A549 treated with Mapracorat at 1 μM for 4 hours (cell line): ENCODE measurements around the gene MTNR1B. TPM values are rescaled to one million over a fixed set of nuclear protein-coding genes. Genes with fewer than 3 reads are reported as not detected.

ENCODE experiments used
- total RNA-seq: library from RNA; stranded (reverse); fragments of 200-300 nt; extraction: Qiagen RNA extraction; gene quantifications from 5 replicates; pipeline ENCODE4 v1.2.3, GENCODE V29; 2022

Gene MTNR1B
- total RNA-seq = not detected in 5 replicates

GRCh38 chr11:92969634-92970347 lies at the start of gene MTNR1B:
TSS of gene MTNR1B (plus strand) at chr11:92969651. CDS start at chr11:92969726, 75 bp downstream.

Other genes with a start within 250 kb of the MTNR1B start
- gene SLC36A4, start 228.3 kb downstream of the MTNR1B start, total RNA-seq = 11.7 to 18.5 TPM (median 16.5 TPM) in 5 replicates